Measurements from ENCODE around the gene CALN1.

The CALN1 gene

GRCh38 chr7:72040641-72041040, 371.5 kb downstream of the CALN1 start:
- 0 out of 2 replicates have a peak, but pooled peaks cover 3% of the 10 kb centered on the region for H3K9me3 ChIP-seq (ENCODE audit: low read length)
- no peak for TF ChIP-seq EZH2 (IDR thresholded peaks at IDR 0.05; ENCODE audit: borderline replicate concordance, low read length)
- no peak for TF ChIP-seq CTCF (IDR thresholded peaks at IDR 0.05; ENCODE audit: low read length)
- H4K20me1 ChIP-seq (ENCODE audit: insufficient read depth, low read length) = no peaks in the 10 kb centered on the region
- no peak overlapping the region for H3K27ac ChIP-seq (ENCODE audit: low read depth, low read length, poor library complexity, severe bottlenecking)
- no peaks in the 10 kb centered on the region for H3K9me2 ChIP-seq (ENCODE audit: low read depth, low read length)
- no peak overlapping the region for H3K4me2 ChIP-seq (ENCODE audit: low read length)
- H3K79me2 ChIP-seq (ENCODE audit: insufficient read depth, low read length) = no peaks in the 10 kb centered on the region
- H3K27me3 ChIP-seq (ENCODE audit: insufficient read depth, low read length) = no peaks in the 10 kb centered on the region
- H3K9ac ChIP-seq (ENCODE audit: low read length) = no peak overlapping the region
- no peak overlapping the region for H2AFZ ChIP-seq (ENCODE audit: low read length)
- no peaks in the 10 kb centered on the region for H3K36me3 ChIP-seq (ENCODE audit: insufficient read depth, low read length)
- no peaks in the 10 kb centered on the region for H3F3A ChIP-seq (ENCODE audit: insufficient read depth, low read length)
- H3K4me1 ChIP-seq (ENCODE audit: insufficient read depth, low read length, severe bottlenecking) = no peaks in the 10 kb centered on the region
- no peak overlapping the region for H3K4me3 ChIP-seq (ENCODE audit: low read depth, low read length, poor library complexity, severe bottlenecking)

- H3K79me2 ChIP-seq (ENCODE audit: insufficient read depth, low read length) = no peaks in the 10 kb centered on the region
- no peak overlapping the region for H3K27ac ChIP-seq (ENCODE audit: low read depth, low read length, poor library complexity, severe bottlenecking)
- H2AFZ ChIP-seq (ENCODE audit: low read length) = no peak overlapping the region
- no peak overlapping the region for H3K9ac ChIP-seq (ENCODE audit: low read length)
- H3K4me2 ChIP-seq (ENCODE audit: low read length) = no peak overlapping the region
- no peak overlapping the region for H3K4me3 ChIP-seq (ENCODE audit: low read depth, low read length, poor library complexity, severe bottlenecking)
- H3K9me3 ChIP-seq (ENCODE audit: low read length) = 0 out of 2 replicates have a peak, but pooled peaks cover 3% of the 10 kb centered on the region
- H3K27me3 ChIP-seq (ENCODE audit: insufficient read depth, low read length) = no peaks in the 10 kb centered on the region
- no peak for TF ChIP-seq EZH2 (IDR thresholded peaks at IDR 0.05; ENCODE audit: borderline replicate concordance, low read length)
- no peak for TF ChIP-seq CTCF (IDR thresholded peaks at IDR 0.05; ENCODE audit: low read length)
- H3F3A ChIP-seq (ENCODE audit: insufficient read depth, low read length) = no peaks in the 10 kb centered on the region
- no peaks in the 10 kb centered on the region for H3K9me2 ChIP-seq (ENCODE audit: low read depth, low read length)
- H3K4me1 ChIP-seq (ENCODE audit: insufficient read depth, low read length, severe bottlenecking) = no peaks in the 10 kb centered on the region
- no peaks in the 10 kb centered on the region for H3K36me3 ChIP-seq (ENCODE audit: insufficient read depth, low read length)
- no peaks in the 10 kb centered on the region for H4K20me1 ChIP-seq (ENCODE audit: insufficient read depth, low read length)
Measured at GRCh38 chr7:72039460-72039859, 372.7 kb downstream of the CALN1 start.

GRCh38 chr7:72038022-72038732, 374.0 kb downstream of the CALN1 start:
- Histone ChIP-seq H2AFZ (ENCODE audit: low read length) (no peak overlapping the region), H3K4me2 (ENCODE audit: low read length) (no peak overlapping the region)
- TF ChIP-seq CTCF (IDR thresholded peaks at IDR 0.05; ENCODE audit: low read length) (no peak), EZH2 (IDR thresholded peaks at IDR 0.05; ENCODE audit: borderline replicate concordance, low read length) (no peak)

More at GRCh38 chr7:72038022-72038732, 374.0 kb downstream of the CALN1 start:
- no peak overlapping the region for H3K27ac ChIP-seq (ENCODE audit: low read depth, low read length, poor library complexity, severe bottlenecking)
- H3K4me3 ChIP-seq (ENCODE audit: low read depth, low read length, poor library complexity, severe bottlenecking) = no peak overlapping the region
- H3K4me1 ChIP-seq (ENCODE audit: insufficient read depth, low read length, severe bottlenecking) = no peaks in the 10 kb centered on the region
- H3K79me2 ChIP-seq (ENCODE audit: insufficient read depth, low read length) = no peaks in the 10 kb centered on the region
- no peaks in the 10 kb centered on the region for H3K36me3 ChIP-seq (ENCODE audit: insufficient read depth, low read length)
- H3K9ac ChIP-seq (ENCODE audit: low read length) = no peak overlapping the region
- H3F3A ChIP-seq (ENCODE audit: insufficient read depth, low read length) = no peaks in the 10 kb centered on the region
- no peaks in the 10 kb centered on the region for H3K27me3 ChIP-seq (ENCODE audit: insufficient read depth, low read length)
- 0 out of 2 replicates have a peak, but pooled peaks cover 3% of the 10 kb centered on the region for H3K9me3 ChIP-seq (ENCODE audit: low read length)
- H3K9me2 ChIP-seq (ENCODE audit: low read depth, low read length) = no peaks in the 10 kb centered on the region
- H4K20me1 ChIP-seq (ENCODE audit: insufficient read depth, low read length) = no peaks in the 10 kb centered on the region
